Nephron (organoid): ENCODE results near the gene CCNB3.

ENCODE experiments used
- H3K27ac Mint-ChIP-seq, 3 experiments: 2 replicates each; pipeline ENCODE4 v1.8.0; 2020; ENCODE audit warnings: mixed read lengths in 3 of 3, mild to moderate bottlenecking in 2 of 3, moderate library complexity in 1 of 3
- H3K27me3 Mint-ChIP-seq: 2 replicates; pipeline ENCODE4 v1.8.0; 2021; ENCODE audit warnings: low read depth, mild to moderate bottlenecking, moderate library complexity, mixed read lengths
- H3K36me3 Mint-ChIP-seq: 2 replicates; pipeline ENCODE4 v1.8.0; 2020; ENCODE audit warnings: low read depth, mixed read lengths
- H3K4me1 Mint-ChIP-seq: 2 replicates; pipeline ENCODE4 v1.8.0; 2020; ENCODE audit warnings: mixed read lengths
- H3K4me3 Mint-ChIP-seq, 3 experiments: 2 replicates each; pipeline ENCODE4 v1.8.0; 2020; ENCODE audit warnings: mild to moderate bottlenecking in 3 of 3, mixed read lengths in 3 of 3, moderate library complexity in 2 of 3
- H3K9me3 Mint-ChIP-seq: 2 replicates; pipeline ENCODE4 v1.8.0; 2020; ENCODE audit warnings: mixed read lengths
- CTCF ChIP-seq, 3 experiments: fragments of 200-600 bp; sonication (generic); IDR thresholded peaks; one replicate each; pipeline ENCODE4 v1.5.0; 2021; ENCODE audit warnings: antibody characterized with exemption in 3 of 3; ENCODE audit not compliant: unreplicated experiment in 3 of 3

Gene CCNB3

GRCh38 chrX:50381729-50382415, 177.3 kb downstream of the CCNB3 start:
- H3K27me3 Mint-ChIP-seq, result no peaks in the 10 kb centered on the region
- no peak overlapping the region for H3K4me3 Mint-ChIP-seq
- peaks cover 5% of the 10 kb centered on the region for H3K9me3 Mint-ChIP-seq
- no peaks in the 10 kb centered on the region for H3K4me1 Mint-ChIP-seq
- H3K27ac Mint-ChIP-seq, result no peak overlapping the region
- TF ChIP-seq CTCF (IDR thresholded peaks at IDR 0.05; ENCODE audit: unreplicated experiment in 3 of 3), result no peak
- H3K36me3 Mint-ChIP-seq, result peaks cover 15% of the 10 kb centered on the region

DNA sequence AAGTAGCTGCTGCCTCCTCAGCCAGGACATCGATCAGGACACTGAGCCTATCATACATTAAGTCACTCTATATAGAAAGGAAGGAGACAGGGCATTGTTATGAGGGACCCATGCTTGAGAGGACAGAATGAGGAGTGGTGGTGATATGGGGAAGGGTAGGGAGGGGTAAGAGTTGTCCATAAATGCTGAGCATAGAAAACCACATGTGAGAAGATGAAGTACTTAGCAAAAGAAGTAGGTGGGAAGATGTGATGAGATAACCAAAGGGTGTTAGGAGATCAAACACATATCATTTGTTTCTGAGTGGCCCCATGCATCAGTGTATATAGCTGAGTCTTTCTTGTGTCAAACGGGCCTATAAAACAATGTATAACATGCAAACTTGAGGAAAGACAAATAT, 182.0 kb downstream of the CCNB3 start:
- Mint-ChIP-seq H3K27me3 (no peaks in the 10 kb centered on the region), H3K4me3 (no peak overlapping the region)

GRCh38 chrX:50393902-50394301, 189.3 kb downstream of the CCNB3 start:
- Mint-ChIP-seq H3K36me3 (no peaks in the 10 kb centered on the region), H3K27ac (no peak overlapping the region), H3K4me3 (no peak overlapping the region), H3K4me1 (no peaks in the 10 kb centered on the region), H3K27me3 (no peaks in the 10 kb centered on the region), H3K9me3 (peaks cover 7% of the 10 kb centered on the region)
- TF ChIP-seq CTCF (IDR thresholded peaks at IDR 0.05; ENCODE audit: unreplicated experiment in 3 of 3), result no peak

More for the DNA sequence above, 182.0 kb downstream of the CCNB3 start:
- Mint-ChIP-seq H3K27ac (no peak overlapping the region), H3K9me3 (peaks cover 2% of the 10 kb centered on the region), H3K4me1 (no peaks in the 10 kb centered on the region), H3K36me3 (no peaks in the 10 kb centered on the region)
- no peak for TF ChIP-seq CTCF (IDR thresholded peaks at IDR 0.05; ENCODE audit: unreplicated experiment in 3 of 3)
